ENCODE measurements around the gene ATPAF2.
A peak's percentile ranks its signal among the peaks of the same experiment; 100 is the strongest.
"Not testable (repeated sequence)": the region's sequence is repeated elsewhere in the genome, so short reads cannot be mapped to it uniquely, and the experiment has no call there.

Gene ATPAF2

GRCh38 chr17:18004884-18005305 is 34.1 kb downstream of the ATPAF2 start:
- in situ Hi-C loops (cut with HindIII; ENCODE audit: low sequenced_read_pairs), result no loop called here
- no peak for DNase-seq (ENCODE audit: low read depth, low spot score)
- no peak overlapping the region for H3K4me3 ChIP-seq (ENCODE audit: low read depth, low read length)
- TF ChIP-seq CTCF (IDR thresholded peaks at IDR 0.05; ENCODE audit: low read depth, low read length), result peak; percentile 40

GRCh38 chr17:18004345-18004744 is 34.6 kb downstream of the ATPAF2 start:
- in situ Hi-C loops (cut with HindIII; ENCODE audit: low sequenced_read_pairs), result no loop called here
- no peak for DNase-seq (ENCODE audit: low read depth, low spot score)
- H3K4me3 ChIP-seq (ENCODE audit: low read depth, low read length), result no peak overlapping the region
- TF ChIP-seq CTCF (IDR thresholded peaks at IDR 0.05; ENCODE audit: low read depth, low read length), result no peak

GRCh38 chr17:18002171-18002570 is 36.8 kb downstream of the ATPAF2 start:
- no peak for DNase-seq (ENCODE audit: low read depth, low spot score)
- H3K4me3 ChIP-seq (ENCODE audit: low read depth, low read length), result no peak overlapping the region
- in situ Hi-C loops (cut with HindIII; ENCODE audit: low sequenced_read_pairs), result no loop called here
- no peak for TF ChIP-seq CTCF (IDR thresholded peaks at IDR 0.05; ENCODE audit: low read depth, low read length)

- in situ Hi-C loops (cut with HindIII; ENCODE audit: low sequenced_read_pairs), result no loop called here
- DNase-seq (ENCODE audit: low read depth, low spot score), result no peak
- no peak for TF ChIP-seq CTCF (IDR thresholded peaks at IDR 0.05; ENCODE audit: low read depth, low read length)
- no peak overlapping the region for H3K4me3 ChIP-seq (ENCODE audit: low read depth, low read length)
Observed at GRCh38 chr17:18000030-18000408, 38.9 kb downstream of the ATPAF2 start.

GRCh38 chr17:17999364-18000029 is 39.5 kb downstream of the ATPAF2 start:
- no peak overlapping the region for H3K4me3 ChIP-seq (ENCODE audit: low read depth, low read length)
- in situ Hi-C loops (cut with HindIII; ENCODE audit: low sequenced_read_pairs), result no loop called here
- TF ChIP-seq CTCF (IDR thresholded peaks at IDR 0.05; ENCODE audit: low read depth, low read length), result no peak
- no peak for DNase-seq (ENCODE audit: low read depth, low spot score)

- no peak for TF ChIP-seq CTCF (IDR thresholded peaks at IDR 0.05; ENCODE audit: low read depth, low read length)
- no peak for DNase-seq (ENCODE audit: low read depth, low spot score)
- in situ Hi-C loops (cut with HindIII; ENCODE audit: low sequenced_read_pairs), result no loop called here
Observed at GRCh38 chr17:17998934-17999333, 40.0 kb downstream of the ATPAF2 start.

GRCh38 chr17:17995887-17996286 is 43.1 kb downstream of the ATPAF2 start:
- H3K4me3 ChIP-seq (ENCODE audit: low read depth, low read length); DNase-seq (ENCODE audit: low read depth, low spot score); in situ Hi-C loops (cut with HindIII; ENCODE audit: low sequenced_read_pairs): not testable (repeated sequence)

More at GRCh38 chr17:17998934-17999333, 40.0 kb downstream of the ATPAF2 start:
- H3K4me3 ChIP-seq (ENCODE audit: low read depth, low read length), result no peak overlapping the region
